Measurements from ENCODE around the gene UTF1. TPM values are rescaled to one million over a fixed set of nuclear protein-coding genes. Genes with fewer than 3 reads are reported as not detected.

The UTF1 gene
- total and polyA plus RNA-seq, 8 donors: not detected

DNA sequence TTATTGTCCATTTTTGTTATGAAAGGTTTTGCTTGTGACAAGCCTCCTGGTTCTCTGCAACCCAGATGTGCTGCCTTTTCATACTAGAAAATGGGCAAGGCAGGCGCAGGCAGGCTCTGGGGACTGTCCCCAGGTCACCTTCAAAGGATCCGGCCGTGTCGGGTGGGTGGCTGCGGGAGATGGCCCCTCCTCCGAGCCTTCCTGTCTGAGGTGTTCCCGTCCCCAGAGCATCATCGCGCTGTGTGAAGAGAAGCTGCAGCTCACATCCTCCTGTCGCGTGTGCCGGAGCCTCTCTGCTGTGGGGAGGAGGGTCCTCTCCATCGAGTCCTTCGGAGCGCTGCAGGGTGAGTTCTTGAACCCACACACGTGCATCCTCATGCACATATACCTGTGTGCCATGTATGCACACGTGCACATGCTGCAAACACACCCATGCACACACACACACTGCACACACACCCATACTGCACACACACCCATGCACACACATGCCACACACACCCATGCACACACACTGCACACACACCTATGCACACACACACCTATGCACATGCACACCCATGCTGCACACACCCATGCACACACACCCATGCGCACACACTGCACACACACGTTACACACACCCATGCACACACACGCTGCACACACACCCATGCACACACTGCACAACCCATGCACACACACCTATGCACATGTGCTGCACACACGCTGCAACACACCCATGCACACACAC lies 46.2 kb upstream of the UTF1 start:
- intact Hi-C loops (cut with DNase I; ENCODE audit: low total_unique reads): no loop called here
- H3K27ac ChIP-seq: no peak overlapping the region
- H3K27me3 ChIP-seq: peaks cover 0 to 49% (median 0%) of the 10 kb centered on the region in 3 donors
- TF ChIP-seq POLR2AphosphoS5 (IDR thresholded peaks at IDR 0.05): no peak
- no peak for TF ChIP-seq EP300 (IDR thresholded peaks at IDR 0.05)
- TF ChIP-seq POLR2A (IDR thresholded peaks at IDR 0.05): no peak
- TF ChIP-seq, protein P1, sequence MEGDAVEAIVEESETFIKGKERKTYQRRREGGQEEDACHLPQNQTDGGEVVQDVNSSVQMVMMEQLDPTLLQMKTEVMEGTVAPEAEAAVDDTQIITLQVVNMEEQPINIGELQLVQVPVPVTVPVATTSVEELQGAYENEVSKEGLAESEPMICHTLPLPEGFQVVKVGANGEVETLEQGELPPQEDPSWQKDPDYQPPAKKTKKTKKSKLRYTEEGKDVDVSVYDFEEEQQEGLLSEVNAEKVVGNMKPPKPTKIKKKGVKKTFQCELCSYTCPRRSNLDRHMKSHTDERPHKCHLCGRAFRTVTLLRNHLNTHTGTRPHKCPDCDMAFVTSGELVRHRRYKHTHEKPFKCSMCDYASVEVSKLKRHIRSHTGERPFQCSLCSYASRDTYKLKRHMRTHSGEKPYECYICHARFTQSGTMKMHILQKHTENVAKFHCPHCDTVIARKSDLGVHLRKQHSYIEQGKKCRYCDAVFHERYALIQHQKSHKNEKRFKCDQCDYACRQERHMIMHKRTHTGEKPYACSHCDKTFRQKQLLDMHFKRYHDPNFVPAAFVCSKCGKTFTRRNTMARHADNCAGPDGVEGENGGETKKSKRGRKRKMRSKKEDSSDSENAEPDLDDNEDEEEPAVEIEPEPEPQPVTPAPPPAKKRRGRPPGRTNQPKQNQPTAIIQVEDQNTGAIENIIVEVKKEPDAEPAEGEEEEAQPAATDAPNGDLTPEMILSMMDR (IDR thresholded peaks at IDR 0.05): no peak
- no peak for DNase-seq
- WGBS, 5 donors: 85 to 89% (median 88%) methylated on average over 21 of the region's 21 CpGs
- no peaks in the 10 kb centered on the region for H3K4me1 ChIP-seq
- no peaks in the 10 kb centered on the region for H3K36me3 ChIP-seq
- no peaks in the 10 kb centered on the region for H3K9me3 ChIP-seq
- H3K4me3 ChIP-seq: no peak overlapping the region

DNA sequence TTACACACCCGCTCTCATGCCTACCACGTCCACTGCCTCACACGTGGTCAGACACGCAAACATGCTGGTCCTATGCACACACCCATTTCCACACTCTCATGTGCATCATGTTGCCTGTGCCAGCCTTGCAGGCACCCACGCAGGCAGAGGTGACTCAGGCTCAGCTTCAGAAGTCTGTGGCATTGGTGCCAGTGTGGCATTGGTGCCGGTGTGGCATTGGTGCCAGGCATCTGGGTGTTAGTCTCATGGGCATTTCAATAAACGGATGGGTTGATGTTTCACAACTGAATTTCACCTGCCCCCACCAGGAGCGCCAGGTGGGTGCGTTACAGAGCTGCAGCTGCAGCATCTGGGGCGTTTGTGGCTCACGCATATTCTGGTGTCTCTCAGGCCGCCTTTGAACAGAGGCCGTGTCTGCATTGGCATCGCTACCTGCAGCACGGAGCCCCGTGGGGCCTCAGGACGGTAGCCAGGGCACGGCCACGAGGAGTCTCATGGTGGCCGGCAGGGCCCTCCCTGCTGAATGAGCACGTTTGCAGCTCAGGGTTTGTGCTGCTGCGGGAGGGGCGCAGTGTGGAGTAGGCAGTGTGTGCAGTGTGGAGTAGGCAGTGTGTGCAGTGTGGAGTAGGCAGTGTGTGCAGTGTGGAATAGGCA lies 45.3 kb upstream of the UTF1 start:
- 87 to 92% (median 87%) methylated on average over 22 to 23 of the region's 23 CpGs for WGBS, 5 donors
- Histone ChIP-seq H3K9me3 (no peaks in the 10 kb centered on the region), H3K4me1 (no peaks in the 10 kb centered on the region), H3K27ac (no peak overlapping the region), H3K27me3 (peaks cover 0 to 59% (median 3%) of the 10 kb centered on the region in 3 donors), H3K36me3 (no peaks in the 10 kb centered on the region), H3K4me3 (no peak overlapping the region)
- DNase-seq: no peak
- TF ChIP-seq EP300 (IDR thresholded peaks at IDR 0.05) (no peak), POLR2AphosphoS5 (IDR thresholded peaks at IDR 0.05) (no peak), POLR2A (IDR thresholded peaks at IDR 0.05) (no peak)
- TF ChIP-seq, protein P1 (IDR thresholded peaks at IDR 0.05): no peak
- intact Hi-C loops (cut with DNase I; ENCODE audit: low total_unique reads): no loop called here

DNA sequence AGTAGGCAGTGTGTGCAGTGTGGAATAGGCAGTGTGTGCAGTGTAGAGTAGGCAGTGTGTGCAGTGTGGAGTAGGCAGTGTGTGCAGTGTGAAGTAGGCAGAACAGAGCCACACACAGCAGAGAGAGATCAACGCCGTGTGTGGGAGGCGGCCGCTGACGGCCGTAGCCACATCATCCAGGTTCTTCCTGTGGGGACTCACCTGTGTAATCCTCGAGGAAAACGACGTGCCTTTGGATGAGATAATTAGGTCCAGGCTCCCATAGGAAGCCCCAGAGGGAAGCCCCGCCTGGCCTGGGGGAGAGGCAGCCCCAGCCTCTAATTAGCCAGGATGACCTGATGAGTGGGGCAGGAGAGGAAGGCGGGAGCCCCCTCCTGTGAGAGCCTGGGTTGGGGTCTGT lies 44.6 kb upstream of the UTF1 start:
- 76 to 92% (median 77%) methylated on average over 9 to 11 of the region's 11 CpGs for WGBS, 5 donors

DNA sequence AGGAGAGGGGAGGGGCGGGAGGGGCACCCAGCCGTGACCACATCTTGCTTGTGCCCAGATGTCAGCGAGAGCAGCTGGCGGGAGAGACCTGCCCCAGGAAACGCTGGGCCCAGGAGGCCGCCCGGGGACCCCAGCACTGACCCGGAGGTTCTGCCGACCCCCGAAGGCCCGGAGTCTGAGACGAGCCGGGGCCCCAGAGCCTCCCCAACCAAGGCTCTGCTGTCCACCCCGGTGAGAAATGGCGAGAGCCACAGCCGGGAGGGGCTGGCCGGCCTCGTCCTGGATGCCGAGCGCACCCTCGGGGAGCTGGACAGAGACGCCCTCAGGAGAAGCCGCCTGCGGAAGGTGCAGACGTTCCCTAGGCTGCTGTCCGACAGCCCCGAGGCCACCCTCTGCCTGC lies 44.1 kb upstream of the UTF1 start:
- no peaks in the 10 kb centered on the region for H3K36me3 ChIP-seq
- intact Hi-C loops (cut with DNase I; ENCODE audit: low total_unique reads): no loop called here
- 77 to 84% (median 80%) methylated on average over 21 to 27 of the region's 27 CpGs for WGBS, 5 donors
- TF ChIP-seq, protein P1 (IDR thresholded peaks at IDR 0.05): no peak
- H3K27me3 ChIP-seq: peaks cover 0 to 55% (median 3%) of the 10 kb centered on the region in 3 donors
- H3K4me1 ChIP-seq: no peaks in the 10 kb centered on the region
- H3K27ac ChIP-seq: no peak overlapping the region
- H3K4me3 ChIP-seq: no peak overlapping the region
- no peaks in the 10 kb centered on the region for H3K9me3 ChIP-seq
- no peak for DNase-seq

More for the DNA sequence above, 44.6 kb upstream of the UTF1 start:
- intact Hi-C loops (cut with DNase I; ENCODE audit: low total_unique reads): no loop called here
- TF ChIP-seq POLR2AphosphoS5 (IDR thresholded peaks at IDR 0.05): no peak
- Histone ChIP-seq H3K27me3 (peaks cover 0 to 58% (median 3%) of the 10 kb centered on the region in 3 donors), H3K36me3 (no peaks in the 10 kb centered on the region), H3K27ac (no peak overlapping the region), H3K4me3 (no peak overlapping the region), H3K4me1 (no peaks in the 10 kb centered on the region), H3K9me3 (no peaks in the 10 kb centered on the region)
- DNase-seq: no peak

Measured in stomach (tissue), 9 donors.